ENCODE measurements around the gene CBLIF. TPM values are rescaled to one million over a fixed set of nuclear protein-coding genes. Genes with fewer than 3 reads are reported as not detected.

Gene CBLIF
- total and polyA plus RNA-seq, 4 donors: not detected

DNA sequence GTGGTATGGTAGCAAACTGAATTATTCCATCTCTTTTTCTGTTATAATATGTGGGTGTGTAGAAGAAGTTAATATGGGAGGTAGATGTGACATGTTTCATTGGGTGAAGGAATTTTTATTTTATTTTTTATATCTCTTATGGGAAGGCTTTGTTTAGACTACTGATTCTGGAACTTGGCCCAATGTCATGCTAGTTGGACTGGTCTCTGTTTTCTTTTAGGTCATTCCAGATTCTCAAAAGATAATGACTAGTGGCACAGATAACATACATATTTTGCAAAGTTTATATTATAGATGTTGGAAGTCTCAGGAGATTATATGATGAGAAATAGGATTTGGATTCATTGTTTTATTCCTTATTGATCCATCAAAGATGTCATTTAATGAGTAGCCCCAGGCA, 32.0 kb upstream of the CBLIF start:
- DNase-seq (ENCODE audit: low spot score): no peak
- H3K27ac ChIP-seq (ENCODE audit: low read depth in 1 of 2, low read length in 2 of 2): no peak overlapping the region
- no peaks in the 10 kb centered on the region for H3K9me3 ChIP-seq (ENCODE audit: control insufficient read depth in 4 of 4, low read length in 3 of 4)
- H3K36me3 ChIP-seq (ENCODE audit: control insufficient read depth in 4 of 4, insufficient read depth in 3 of 4, low read depth in 1 of 4, low read length in 3 of 4): no peaks in the 10 kb centered on the region
- no peak for TF ChIP-seq JUND (IDR thresholded peaks at IDR 0.05)
- no peak for TF ChIP-seq HNF4A (conservative IDR thresholded peaks at IDR 0.05)
- TF ChIP-seq NR2F2 (IDR thresholded peaks at IDR 0.05): no peak
- no peak for TF ChIP-seq GABPA (IDR thresholded peaks at IDR 0.05 in 1 of 2, conservative IDR thresholded peaks at IDR 0.05 in 1 of 2)
- no peak for TF ChIP-seq MAX (IDR thresholded peaks at IDR 0.05)
- TF ChIP-seq RXRA (IDR thresholded peaks at IDR 0.05): no peak
- no peak for TF ChIP-seq EGR1 (IDR thresholded peaks at IDR 0.05; ENCODE audit: low read depth in 2 of 2)
- no peak for TF ChIP-seq SP1 (IDR thresholded peaks at IDR 0.05)
- no peak for TF ChIP-seq RAD21 (IDR thresholded peaks at IDR 0.05)
- TF ChIP-seq, protein P1, sequence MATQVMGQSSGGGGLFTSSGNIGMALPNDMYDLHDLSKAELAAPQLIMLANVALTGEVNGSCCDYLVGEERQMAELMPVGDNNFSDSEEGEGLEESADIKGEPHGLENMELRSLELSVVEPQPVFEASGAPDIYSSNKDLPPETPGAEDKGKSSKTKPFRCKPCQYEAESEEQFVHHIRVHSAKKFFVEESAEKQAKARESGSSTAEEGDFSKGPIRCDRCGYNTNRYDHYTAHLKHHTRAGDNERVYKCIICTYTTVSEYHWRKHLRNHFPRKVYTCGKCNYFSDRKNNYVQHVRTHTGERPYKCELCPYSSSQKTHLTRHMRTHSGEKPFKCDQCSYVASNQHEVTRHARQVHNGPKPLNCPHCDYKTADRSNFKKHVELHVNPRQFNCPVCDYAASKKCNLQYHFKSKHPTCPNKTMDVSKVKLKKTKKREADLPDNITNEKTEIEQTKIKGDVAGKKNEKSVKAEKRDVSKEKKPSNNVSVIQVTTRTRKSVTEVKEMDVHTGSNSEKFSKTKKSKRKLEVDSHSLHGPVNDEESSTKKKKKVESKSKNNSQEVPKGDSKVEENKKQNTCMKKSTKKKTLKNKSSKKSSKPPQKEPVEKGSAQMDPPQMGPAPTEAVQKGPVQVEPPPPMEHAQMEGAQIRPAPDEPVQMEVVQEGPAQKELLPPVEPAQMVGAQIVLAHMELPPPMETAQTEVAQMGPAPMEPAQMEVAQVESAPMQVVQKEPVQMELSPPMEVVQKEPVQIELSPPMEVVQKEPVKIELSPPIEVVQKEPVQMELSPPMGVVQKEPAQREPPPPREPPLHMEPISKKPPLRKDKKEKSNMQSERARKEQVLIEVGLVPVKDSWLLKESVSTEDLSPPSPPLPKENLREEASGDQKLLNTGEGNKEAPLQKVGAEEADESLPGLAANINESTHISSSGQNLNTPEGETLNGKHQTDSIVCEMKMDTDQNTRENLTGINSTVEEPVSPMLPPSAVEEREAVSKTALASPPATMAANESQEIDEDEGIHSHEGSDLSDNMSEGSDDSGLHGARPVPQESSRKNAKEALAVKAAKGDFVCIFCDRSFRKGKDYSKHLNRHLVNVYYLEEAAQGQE (IDR thresholded peaks at IDR 0.05): no peak
- no peak for TF ChIP-seq FOXA2 (IDR thresholded peaks at IDR 0.05)
- TF ChIP-seq TAF1 (conservative IDR thresholded peaks at IDR 0.05): no peak
- TF ChIP-seq HNF4G (IDR thresholded peaks at IDR 0.05): no peak
- TF ChIP-seq, protein P2, sequence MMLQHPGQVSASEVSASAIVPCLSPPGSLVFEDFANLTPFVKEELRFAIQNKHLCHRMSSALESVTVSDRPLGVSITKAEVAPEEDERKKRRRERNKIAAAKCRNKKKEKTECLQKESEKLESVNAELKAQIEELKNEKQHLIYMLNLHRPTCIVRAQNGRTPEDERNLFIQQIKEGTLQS (IDR thresholded peaks at IDR 0.05): no peak
- no peak overlapping the region for H3K4me3 ChIP-seq (ENCODE audit: low read depth in 1 of 3, low read length in 3 of 3)
- H3K27me3 ChIP-seq (ENCODE audit: control insufficient read depth in 4 of 4, insufficient read depth in 4 of 4, low read length in 3 of 4): peaks cover 0 to 3% (median 0%) of the 10 kb centered on the region in 4 donors
- H3K4me1 ChIP-seq (ENCODE audit: control insufficient read depth in 4 of 4, insufficient read depth in 4 of 4, low read length in 3 of 4): no peaks in the 10 kb centered on the region
- no peak overlapping the region for H3K9ac ChIP-seq (ENCODE audit: low read depth in 1 of 2, low read length in 2 of 2)

DNA sequence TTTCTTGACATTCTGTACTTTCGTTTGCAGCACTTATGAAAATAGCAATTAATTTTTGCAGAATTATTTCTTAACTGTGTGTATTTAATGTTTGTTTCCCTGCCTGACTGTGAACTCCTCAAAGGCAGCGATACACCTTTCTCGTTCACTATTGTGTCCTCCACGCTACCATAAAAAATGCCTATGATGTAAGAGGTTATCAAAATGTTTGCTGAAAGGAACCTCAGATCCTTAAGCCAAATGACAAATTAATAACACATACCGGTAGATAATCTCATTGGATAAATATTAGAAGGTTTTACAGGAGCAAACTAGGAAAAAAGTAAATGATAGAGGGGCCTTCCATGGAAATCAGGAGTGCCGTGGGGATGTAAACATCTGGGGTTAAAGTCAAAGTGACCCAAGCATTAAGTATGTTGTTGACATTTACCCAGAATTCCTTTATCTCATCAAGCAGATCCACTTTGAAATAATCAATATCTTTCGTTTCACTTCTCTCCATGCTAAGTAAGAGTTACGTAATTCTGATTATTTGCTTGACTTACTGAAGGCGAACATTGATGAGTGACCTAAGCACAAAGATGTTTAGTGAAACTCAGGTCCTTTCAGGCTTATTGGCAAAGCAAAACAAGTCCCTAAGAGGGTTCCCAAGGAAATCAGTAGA, 30.7 kb upstream of the CBLIF start:
- H3K36me3 ChIP-seq (ENCODE audit: control insufficient read depth in 4 of 4, insufficient read depth in 3 of 4, low read depth in 1 of 4, low read length in 3 of 4): no peaks in the 10 kb centered on the region
- no peak overlapping the region for H3K4me3 ChIP-seq (ENCODE audit: low read depth in 1 of 3, low read length in 3 of 3)
- 40% methylated on average over 9 of the region's 9 CpGs for WGBS
- no peak overlapping the region for H3K27ac ChIP-seq (ENCODE audit: low read depth in 1 of 2, low read length in 2 of 2)
- H3K9ac ChIP-seq (ENCODE audit: low read depth in 1 of 2, low read length in 2 of 2): no peak overlapping the region
- TF ChIP-seq HNF4A (conservative IDR thresholded peaks at IDR 0.05) (peak in 1 of 2 donors; percentile 31), CTCF (IDR thresholded peaks at IDR 0.05; ENCODE audit: low read depth, low read length, missing input control) (no peak)
- no peak for DNase-seq (ENCODE audit: low spot score)
- H3K9me3 ChIP-seq (ENCODE audit: control insufficient read depth in 4 of 4, low read length in 3 of 4): no peaks in the 10 kb centered on the region
- H3K4me1 ChIP-seq (ENCODE audit: control insufficient read depth in 4 of 4, insufficient read depth in 4 of 4, low read length in 3 of 4): no peaks in the 10 kb centered on the region
- peaks cover 0 to 3% (median 0%) of the 10 kb centered on the region in 4 donors for H3K27me3 ChIP-seq (ENCODE audit: control insufficient read depth in 4 of 4, insufficient read depth in 4 of 4, low read length in 3 of 4)
